HAP-1 (cell line): Measurements from ENCODE around the gene SH2D6.
"Not testable (repeated sequence)": the region's sequence is repeated elsewhere in the genome, so short reads cannot be mapped to it uniquely, and the experiment has no call there.

Experiments
- DNase-seq, 2 experiments: peaks; one replicate each; pipeline ENCODE4 v3.0.0-alpha.2; 2016 to 2020; ENCODE audit warnings: low spot score in 2 of 2
- H3K27me3 ChIP-seq: fragments of 250-450 bp; sonication (Bioruptor Pico); 2 replicates; pipeline ENCODE4 v1.5.1; 2020; ENCODE audit warnings: low read depth, mild to moderate bottlenecking, moderate library complexity
- H3K36me3 ChIP-seq: fragments of 250-450 bp; sonication (Bioruptor Pico); replicated peaks from 2 replicates; pipeline ENCODE4 v1.5.1; 2020; ENCODE audit warnings: mild to moderate bottlenecking
- H3K4me1 ChIP-seq: fragments of 250-450 bp; sonication (Bioruptor Pico); 2 replicates; pipeline ENCODE4 v1.5.1; 2020; ENCODE audit warnings: mild to moderate bottlenecking
- H3K4me3 ChIP-seq: fragments of 250-450 bp; sonication (Bioruptor Pico); 2 replicates; pipeline ENCODE4 v1.5.1; 2020; ENCODE audit warnings: mild to moderate bottlenecking, moderate library complexity
- H3K9me3 ChIP-seq: fragments of 250-450 bp; sonication (Bioruptor Pico); 2 replicates; pipeline ENCODE4 v1.5.1; 2020; ENCODE audit warnings: mild to moderate bottlenecking, moderate library complexity
- in situ Hi-C: fragments of 300-500 bp; cut with MboI; formaldehyde crosslinking; loops from 3 replicates; pipeline ENCODE4 v1.14.3; 2020; ENCODE audit warnings: low sequenced_read_pairs, inconsistent platforms, mixed read lengths

The SH2D6 gene

GRCh38 chr2:85435220-85435958 is 16.9 kb downstream of the SH2D6 start:
- H3K27me3 ChIP-seq = no peaks in the 10 kb centered on the region
- no peak overlapping the region for H3K4me3 ChIP-seq
- H3K9me3 ChIP-seq = no peaks in the 10 kb centered on the region
- H3K4me1 ChIP-seq = peaks cover 15% of the 10 kb centered on the region
- H3K36me3 ChIP-seq = no peaks in the 10 kb centered on the region
- DNase-seq = no peak
- in situ Hi-C loops = loop anchor here (10.0 kb wide), 1 partner anchor 179 kb away; the partner anchor contains the start of genes C2orf68 and USP39

DNA sequence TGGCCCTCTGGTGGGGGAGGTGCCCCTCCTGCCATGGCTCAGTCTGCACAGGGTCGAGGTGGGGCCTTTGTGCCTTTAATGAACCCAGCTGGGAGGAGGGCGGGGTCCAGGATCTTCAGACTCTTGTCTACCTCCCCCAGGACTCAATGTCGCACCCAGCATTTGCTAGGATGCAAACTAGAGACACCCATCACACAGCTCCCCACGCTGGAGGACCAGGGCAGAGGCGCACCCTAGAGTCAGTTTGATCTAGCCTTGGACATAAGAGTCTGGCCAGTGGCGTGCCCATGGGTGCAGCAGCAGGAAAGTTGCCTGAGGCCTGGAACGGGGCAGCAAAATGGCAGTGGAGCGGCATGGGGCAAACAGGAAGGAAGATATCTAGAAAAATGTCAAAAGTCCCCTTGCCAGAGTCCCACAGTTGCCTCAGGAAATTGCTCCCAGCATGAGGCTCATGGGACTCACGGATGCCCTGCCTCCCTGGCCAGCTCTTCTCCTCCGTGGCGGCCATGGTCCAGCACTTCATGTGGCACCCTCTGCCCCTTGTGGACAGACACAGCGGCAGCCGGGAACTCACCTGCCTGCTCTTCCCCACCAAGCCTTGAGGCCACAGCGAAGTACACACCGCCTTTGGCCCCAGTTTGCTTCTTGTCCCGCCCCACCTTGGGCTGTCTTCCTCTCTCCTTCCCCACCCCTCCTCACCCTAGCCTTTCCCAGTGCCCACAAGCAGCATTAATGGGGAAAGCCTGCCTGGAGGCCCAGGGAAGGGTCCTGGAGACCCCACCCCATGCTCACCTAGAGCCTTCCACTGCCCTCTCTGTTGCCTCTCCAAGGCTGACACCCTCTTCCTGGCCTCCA is 17.7 kb downstream of the SH2D6 start:
- peaks cover 15% of the 10 kb centered on the region for H3K4me1 ChIP-seq
- H3K36me3 ChIP-seq = no peaks in the 10 kb centered on the region
- H3K27me3 ChIP-seq = no peaks in the 10 kb centered on the region
- H3K9me3 ChIP-seq = no peaks in the 10 kb centered on the region
- H3K4me3 ChIP-seq = no peak overlapping the region
- in situ Hi-C loops = loop anchor here (10.0 kb wide), 1 partner anchor 179 kb away; the partner anchor contains the start of genes C2orf68 and USP39
- DNase-seq = no peak

GRCh38 chr2:85436836-85437487 is 18.4 kb downstream of the SH2D6 start:
- peaks cover 15% of the 10 kb centered on the region for H3K4me1 ChIP-seq
- H3K36me3 ChIP-seq = no peaks in the 10 kb centered on the region
- in situ Hi-C loops = loop anchor here (10.0 kb wide), 1 partner anchor 178 kb away; the partner anchor contains the start of genes C2orf68 and USP39
- H3K9me3 ChIP-seq = no peaks in the 10 kb centered on the region
- H3K4me3 ChIP-seq = no peak overlapping the region
- no peaks in the 10 kb centered on the region for H3K27me3 ChIP-seq
- DNase-seq = no peak

- in situ Hi-C loops = loop anchor here (10.0 kb wide), 1 partner anchor 177 kb away; the partner anchor contains the start of genes C2orf68 and USP39
- peak overlapping the region; percentile 29 for H3K4me3 ChIP-seq
- DNase-seq = peak; percentile 75 to 86
- no peaks in the 10 kb centered on the region for H3K27me3 ChIP-seq
- H3K9me3 ChIP-seq = no peaks in the 10 kb centered on the region
- H3K36me3 ChIP-seq = no peaks in the 10 kb centered on the region
- H3K4me1 ChIP-seq = peaks cover 15% of the 10 kb centered on the region
Measured at GRCh38 chr2:85437488-85438200, 19.1 kb downstream of the SH2D6 start.

- Histone ChIP-seq H3K27me3 (no peaks in the 10 kb centered on the region), H3K36me3 (no peaks in the 10 kb centered on the region), H3K4me3 (peak overlapping the region; percentile 29), H3K4me1 (peaks cover 15% of the 10 kb centered on the region), H3K9me3 (no peaks in the 10 kb centered on the region)
- DNase-seq = peak in 1 of 2 experiments; percentile 45
- in situ Hi-C loops = loop anchor here (10.0 kb wide), 1 partner anchor 176 kb away; the partner anchor contains the start of genes C2orf68 and USP39
Measured at GRCh38 chr2:85438201-85439024, 19.9 kb downstream of the SH2D6 start.

- peaks cover 15% of the 10 kb centered on the region for H3K4me1 ChIP-seq
- no peak for DNase-seq
- no peaks in the 10 kb centered on the region for H3K9me3 ChIP-seq
- in situ Hi-C loops = loop anchor here (10.0 kb wide), 1 partner anchor 176 kb away; the partner anchor contains the start of genes C2orf68 and USP39
- H3K27me3 ChIP-seq = no peaks in the 10 kb centered on the region
- H3K36me3 ChIP-seq = no peaks in the 10 kb centered on the region
- H3K4me3 ChIP-seq = no peak overlapping the region
Measured at GRCh38 chr2:85439025-85439472, 20.5 kb downstream of the SH2D6 start.

- not testable (repeated sequence) for H3K9me3 ChIP-seq, DNase-seq, H3K36me3 ChIP-seq, H3K4me3 ChIP-seq, H3K27me3 ChIP-seq
- in situ Hi-C loops = loop anchor here (10.0 kb wide), 1 partner anchor 175 kb away; the partner anchor contains the start of genes C2orf68 and USP39
- H3K4me1 ChIP-seq = peaks cover 15% of the 10 kb centered on the region
Measured at GRCh38 chr2:85439569-85439968, 21.1 kb downstream of the SH2D6 start.

GRCh38 chr2:85439986-85440385 is 21.5 kb downstream of the SH2D6 start:
- in situ Hi-C loops = loop anchor here (10.0 kb wide), 1 partner anchor 175 kb away; the partner anchor contains the start of genes C2orf68 and USP39
- no peak for DNase-seq
- Histone ChIP-seq H3K36me3 (no peaks in the 10 kb centered on the region), H3K4me1 (peaks cover 15% of the 10 kb centered on the region), H3K9me3 (no peaks in the 10 kb centered on the region), H3K4me3 (no peak overlapping the region), H3K27me3 (no peaks in the 10 kb centered on the region)

GRCh38 chr2:85440729-85441128 is 22.2 kb downstream of the SH2D6 start:
- no peaks in the 10 kb centered on the region for H3K27me3 ChIP-seq
- peaks cover 15% of the 10 kb centered on the region for H3K4me1 ChIP-seq
- no peak for DNase-seq
- H3K36me3 ChIP-seq = no peaks in the 10 kb centered on the region
- in situ Hi-C loops = no loop called here
- no peaks in the 10 kb centered on the region for H3K9me3 ChIP-seq
- H3K4me3 ChIP-seq = no peak overlapping the region

DNA sequence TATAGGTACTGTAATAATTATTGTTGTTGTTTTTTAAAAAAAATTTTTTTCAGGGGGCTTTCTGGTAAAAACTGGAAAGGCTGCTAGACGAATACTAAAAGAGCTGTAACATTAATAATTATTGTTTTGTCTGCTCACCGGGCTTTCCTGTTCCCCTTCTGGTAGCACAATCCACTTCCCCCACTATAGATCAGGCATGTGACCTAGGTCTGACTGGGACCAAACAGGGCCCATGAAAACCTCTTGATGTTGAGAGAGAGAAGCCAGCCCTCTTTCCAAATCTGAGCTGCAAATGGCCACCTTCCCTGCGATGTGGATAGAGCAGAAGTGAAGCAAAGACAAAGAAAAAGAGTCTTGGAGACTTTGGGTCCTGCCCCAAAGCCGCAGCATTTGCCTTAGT is 23.4 kb downstream of the SH2D6 start:
- no peak for DNase-seq
- no peaks in the 10 kb centered on the region for H3K36me3 ChIP-seq
- H3K4me1 ChIP-seq = peaks cover 14% of the 10 kb centered on the region
- in situ Hi-C loops = no loop called here
- no peaks in the 10 kb centered on the region for H3K27me3 ChIP-seq
- H3K9me3 ChIP-seq = no peaks in the 10 kb centered on the region
- H3K4me3 ChIP-seq = no peak overlapping the region

GRCh38 chr2:85444629-85445172 is 26.2 kb downstream of the SH2D6 start:
- in situ Hi-C loops = no loop called here
- no peaks in the 10 kb centered on the region for H3K4me1 ChIP-seq
- H3K27me3 ChIP-seq = no peaks in the 10 kb centered on the region
- no peaks in the 10 kb centered on the region for H3K9me3 ChIP-seq
- H3K36me3 ChIP-seq = no peaks in the 10 kb centered on the region
- no peak for DNase-seq
- H3K4me3 ChIP-seq = no peak overlapping the region
